Hematopoietic multipotent progenitor cell treated with erythropoietin and hydrocortisone succinate and interleukin-3 and kit ligand, for 4 days (in vitro differentiated cells): ENCODE measurements around the gene SELENBP1.
A peak's percentile ranks its signal among the peaks of the same experiment; 100 is the strongest.

Experiments used
- DNase-seq: peaks from one replicate; pipeline ENCODE4 v3.0.0-alpha.2; 2015

Gene SELENBP1

DNA sequence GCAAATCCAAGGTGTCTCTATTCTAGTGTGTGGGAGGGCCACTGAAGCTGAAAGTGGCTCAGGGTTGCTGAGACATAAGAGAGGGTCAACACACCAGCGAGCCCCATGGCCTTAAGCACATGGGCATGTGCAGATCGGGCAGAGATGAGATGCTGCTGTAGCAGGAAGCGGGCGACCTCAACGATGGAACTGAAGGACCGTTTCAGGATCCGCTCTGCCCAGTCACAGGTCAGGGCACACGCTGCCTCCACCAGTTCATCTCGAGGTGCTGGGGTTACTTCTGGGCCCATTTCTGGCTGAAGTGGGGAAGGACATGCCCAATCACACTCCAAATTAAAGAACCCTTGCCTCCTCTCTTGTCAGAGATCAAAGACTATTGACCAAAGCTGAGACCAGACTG is 28.9 kb downstream of the SELENBP1 start:
- no peak for DNase-seq

DNA sequence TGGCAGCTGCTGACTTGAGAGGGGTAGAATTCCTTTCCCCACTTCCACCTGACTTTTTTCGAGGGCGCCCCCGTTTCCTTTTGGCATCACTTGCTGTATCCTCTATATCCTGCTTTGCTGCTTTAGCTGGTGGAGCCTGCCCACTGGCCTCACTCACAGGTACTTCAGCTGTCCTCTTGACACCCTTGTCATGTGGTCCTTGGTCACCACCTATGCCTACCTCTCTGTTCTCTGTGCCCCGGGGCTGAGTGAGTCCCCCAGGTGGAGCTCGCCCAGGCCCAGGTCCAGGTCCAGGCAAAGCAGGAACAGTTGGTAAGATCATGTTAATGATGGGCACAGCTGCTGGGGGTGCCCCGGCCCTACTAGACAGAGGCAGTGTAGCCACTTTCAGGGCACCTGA is 29.9 kb downstream of the SELENBP1 start:
- no peak for DNase-seq

DNA sequence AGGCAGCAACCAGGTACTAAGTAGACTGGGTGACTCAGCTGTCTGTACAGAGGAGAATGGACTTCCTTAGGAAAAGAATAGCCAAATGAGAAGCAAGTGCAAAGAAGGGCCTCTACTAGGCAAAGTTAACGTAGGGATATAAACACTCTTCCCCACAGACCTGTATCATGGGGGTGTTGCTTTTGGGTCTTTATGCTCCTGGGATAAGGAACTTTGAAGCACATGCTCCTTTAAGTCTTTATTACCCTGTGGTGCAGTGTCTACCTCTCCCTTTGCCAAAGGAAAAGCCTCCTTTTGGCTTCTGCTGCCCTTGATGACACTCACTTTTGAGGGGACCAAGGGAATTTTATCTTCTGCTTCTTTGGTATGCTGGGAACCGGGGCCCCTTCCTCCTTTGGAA is 30.5 kb downstream of the SELENBP1 start:
- no peak for DNase-seq

DNA sequence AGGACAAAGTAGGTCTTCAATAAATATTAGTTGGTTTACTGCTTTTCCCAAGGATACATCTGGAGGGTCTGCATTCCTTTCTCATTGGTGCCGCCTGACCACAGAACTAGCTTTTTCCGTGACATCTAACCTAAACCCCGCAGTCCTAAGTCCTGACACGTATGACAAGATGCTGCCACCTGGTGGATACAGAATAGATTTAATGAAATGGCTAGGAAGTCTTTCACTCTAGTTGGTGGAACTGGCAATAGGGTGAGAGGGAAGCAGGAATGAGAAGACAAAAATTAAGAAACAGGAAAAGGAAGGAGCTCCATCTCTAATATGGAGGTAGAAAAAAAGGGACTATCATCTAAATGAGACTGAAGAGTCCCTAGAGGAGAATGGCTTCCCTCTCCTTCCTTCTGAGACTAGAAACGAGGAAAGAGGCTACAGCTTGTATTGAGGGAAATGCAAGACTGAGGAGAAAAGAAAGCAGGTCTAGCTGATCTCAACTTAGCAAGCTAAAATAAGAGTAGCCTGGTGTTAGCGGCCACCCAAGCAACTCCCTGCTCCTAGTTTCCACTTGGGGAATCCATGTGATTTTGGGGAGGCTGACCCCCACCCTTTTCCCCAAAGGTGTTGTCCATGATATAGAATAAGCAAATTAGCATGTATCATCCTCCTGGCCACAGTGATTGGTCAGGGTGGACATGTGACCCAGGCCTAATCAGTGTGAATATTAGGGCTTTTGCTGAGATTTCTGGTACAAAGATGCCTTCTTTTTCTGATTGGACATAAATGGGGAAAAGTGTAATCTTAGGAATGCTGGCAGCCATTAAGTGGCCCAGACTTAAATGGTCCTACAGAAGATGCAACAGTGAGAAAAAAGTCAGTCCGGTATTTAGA is 31.4 kb downstream of the SELENBP1 start:
- DNase-seq: peak; percentile 95

DNA sequence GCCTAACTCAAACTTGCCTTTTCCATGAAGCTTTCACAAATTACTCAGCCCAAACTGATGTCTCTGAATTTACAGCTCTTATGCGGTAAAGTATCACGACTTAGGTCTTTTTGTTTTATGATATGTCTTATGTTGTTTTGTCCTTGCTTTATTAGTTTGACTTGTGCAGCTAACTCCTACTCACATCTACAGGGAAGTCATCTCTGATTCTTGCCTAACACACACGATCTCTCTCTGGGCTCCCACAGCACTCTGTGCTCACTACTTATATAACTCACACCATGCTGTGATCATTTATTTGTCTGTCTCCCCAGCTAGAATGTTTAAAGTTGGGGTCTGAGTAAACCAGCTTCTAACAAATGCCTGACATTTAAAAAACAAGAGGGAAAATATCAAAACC is 35.9 kb downstream of the SELENBP1 start:
- DNase-seq: no peak

DNA sequence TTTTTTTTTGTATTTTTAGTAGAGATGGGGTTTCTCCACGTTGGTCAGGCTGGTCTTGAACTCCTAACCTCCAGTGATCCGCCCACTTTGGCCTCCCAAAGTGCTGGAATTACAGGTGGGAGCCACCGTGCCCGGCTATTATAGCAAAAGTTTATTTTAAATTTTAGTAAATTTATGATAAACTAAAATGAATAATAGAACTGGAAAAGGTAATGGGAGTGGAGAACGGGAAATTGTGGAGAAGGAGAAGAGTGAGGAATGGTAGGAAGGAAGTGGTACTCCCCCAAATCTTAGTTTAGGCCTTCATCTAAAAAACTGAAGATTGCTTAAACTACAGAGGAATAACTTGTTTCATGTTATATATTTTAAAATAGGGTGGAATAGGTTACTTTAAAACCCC is 37.7 kb downstream of the SELENBP1 start:
- no peak for DNase-seq

DNA sequence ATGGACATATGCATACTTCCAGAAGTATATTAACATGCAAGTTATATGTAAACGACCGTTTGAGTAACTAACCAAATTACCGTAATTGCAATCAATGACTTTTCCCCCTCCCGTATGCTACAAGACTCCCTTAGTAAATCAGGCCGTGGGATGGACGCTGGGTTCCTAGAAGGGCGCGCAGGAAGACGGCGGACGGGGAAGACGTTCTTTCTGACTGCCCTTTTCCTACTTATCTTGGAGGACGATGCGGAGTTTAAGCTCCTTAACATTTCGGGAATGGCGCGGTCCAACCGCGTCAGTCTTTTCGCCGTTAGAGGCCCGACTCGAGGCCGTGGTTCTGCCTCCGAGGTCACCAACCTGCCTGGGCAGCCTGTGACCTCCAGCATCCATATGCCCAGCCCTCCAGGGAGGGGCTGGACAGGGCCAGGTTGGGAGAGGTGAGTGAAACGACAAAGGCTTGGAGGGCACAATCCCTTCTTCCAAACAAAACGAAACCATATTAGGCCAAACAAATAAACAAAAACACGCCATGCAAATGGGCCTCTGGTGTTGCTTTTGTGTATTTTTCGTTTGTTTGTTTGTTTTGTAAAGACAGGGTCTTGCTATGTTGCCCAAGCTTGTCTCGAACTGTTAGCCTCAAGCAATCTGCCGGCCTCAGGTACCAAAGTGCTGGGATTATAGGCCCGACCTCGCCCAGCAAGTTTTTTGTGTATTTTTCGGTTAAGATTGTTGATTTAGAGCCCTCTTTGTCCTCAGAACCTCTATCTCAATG is 44.4 kb downstream of the SELENBP1 start:
- DNase-seq: no peak

DNA sequence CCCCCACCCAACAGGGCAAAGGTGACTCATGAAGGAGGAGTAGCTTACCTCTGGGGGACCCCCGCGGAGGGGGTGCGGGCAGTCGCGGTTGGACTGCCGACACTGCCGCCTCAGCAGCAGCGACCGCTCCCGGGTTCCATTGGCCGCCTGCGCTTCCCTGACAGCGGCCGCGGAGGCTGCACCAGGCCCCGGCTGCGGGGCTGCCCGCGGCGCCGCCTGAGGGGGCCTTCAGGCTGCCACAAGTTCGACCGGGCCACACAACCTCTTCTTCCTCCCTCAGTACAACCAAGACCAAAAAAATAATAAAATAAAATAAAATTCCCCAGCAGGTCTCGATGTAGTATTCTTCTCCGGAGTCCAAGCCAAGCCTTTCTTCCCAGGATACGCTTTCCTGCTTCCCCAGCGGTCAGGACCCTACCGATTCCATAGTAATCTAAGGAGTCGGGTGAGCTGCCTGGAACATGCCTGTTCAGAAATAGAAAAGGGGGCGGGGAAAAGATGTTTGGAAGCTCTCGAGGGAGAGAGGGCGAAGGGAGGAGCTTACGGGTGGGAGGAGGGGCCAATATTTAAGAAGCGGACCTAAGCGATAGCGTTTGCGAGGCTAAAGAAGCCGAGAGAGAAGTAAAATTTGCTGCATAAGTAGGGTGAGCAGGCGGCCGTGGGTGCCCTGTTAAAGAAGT is 45.1 kb downstream of the SELENBP1 start, which contains the start of gene PI4KB:
Gene PI4KB, minus strand, starts transcription at position 194 of the 680 bp plus-strand sequence. CDS start 10,935 bp downstream, outside the sequence.
- DNase-seq: peak; percentile 100

DNA sequence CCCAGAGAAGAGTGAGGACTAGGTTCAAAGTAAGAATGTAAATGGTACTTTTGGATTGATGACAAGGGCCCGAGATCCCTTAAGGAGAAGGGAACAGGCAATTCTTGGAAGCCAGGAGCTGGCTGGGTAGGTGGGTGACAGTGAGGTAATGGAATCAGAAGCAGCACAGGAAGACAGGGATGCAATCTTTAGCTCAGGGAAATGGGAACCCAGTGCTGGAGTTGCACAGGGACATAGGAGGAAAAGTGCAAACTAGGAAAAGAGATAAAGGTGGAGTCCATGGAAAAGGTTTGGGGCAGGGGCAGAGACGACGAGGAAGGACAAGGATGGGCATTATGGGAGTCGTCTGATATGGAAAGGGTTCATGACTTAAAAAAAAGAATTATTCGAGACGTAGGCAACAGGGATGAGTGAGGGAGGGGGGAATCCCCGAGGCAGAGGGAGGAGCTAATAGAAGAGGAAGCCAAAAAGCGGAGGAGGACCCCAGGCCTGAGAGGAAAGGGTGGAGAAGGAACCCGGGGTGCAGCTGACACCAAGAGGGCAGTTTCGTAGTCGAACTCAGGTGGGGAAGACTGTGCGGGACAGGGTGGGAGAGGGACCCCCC is 45.8 kb downstream of the SELENBP1 start:
- DNase-seq: peak; percentile 86

DNA sequence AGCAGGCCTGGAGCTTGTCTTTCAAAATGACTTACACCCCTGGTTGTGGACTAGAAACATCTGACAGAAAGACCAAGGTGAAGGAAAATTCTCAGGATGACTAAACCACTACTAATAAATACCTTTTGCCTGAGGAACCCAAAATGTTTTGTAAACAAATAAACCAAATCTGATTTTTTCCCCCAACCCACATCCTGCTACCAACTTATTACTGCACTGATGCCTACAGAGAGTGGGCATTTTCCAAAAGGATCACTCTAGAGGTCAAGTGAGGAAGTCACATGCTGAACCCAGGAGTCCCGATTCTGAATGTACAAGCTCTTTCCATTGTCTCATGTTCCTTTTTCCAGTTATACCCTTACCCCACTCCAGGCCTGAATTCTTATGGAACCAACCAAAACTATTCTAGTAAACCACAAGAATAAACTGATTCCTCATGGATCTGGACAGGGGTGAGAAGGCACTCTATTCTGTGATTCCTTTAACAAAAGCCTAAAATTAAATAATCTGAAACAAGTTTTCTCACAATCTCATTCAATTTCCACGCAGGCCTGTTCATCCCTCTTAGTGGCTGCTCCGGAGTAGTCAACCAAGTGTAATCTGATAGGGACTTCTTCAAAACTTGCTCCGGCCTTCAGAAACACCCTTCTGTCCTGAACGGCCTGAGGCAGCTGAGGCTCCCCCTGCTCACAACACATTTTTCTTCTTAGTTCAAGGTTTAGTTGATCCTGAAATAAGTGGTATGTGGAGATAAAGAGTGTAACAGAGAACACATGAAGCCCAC is 46.7 kb downstream of the SELENBP1 start:
- no peak for DNase-seq

DNA sequence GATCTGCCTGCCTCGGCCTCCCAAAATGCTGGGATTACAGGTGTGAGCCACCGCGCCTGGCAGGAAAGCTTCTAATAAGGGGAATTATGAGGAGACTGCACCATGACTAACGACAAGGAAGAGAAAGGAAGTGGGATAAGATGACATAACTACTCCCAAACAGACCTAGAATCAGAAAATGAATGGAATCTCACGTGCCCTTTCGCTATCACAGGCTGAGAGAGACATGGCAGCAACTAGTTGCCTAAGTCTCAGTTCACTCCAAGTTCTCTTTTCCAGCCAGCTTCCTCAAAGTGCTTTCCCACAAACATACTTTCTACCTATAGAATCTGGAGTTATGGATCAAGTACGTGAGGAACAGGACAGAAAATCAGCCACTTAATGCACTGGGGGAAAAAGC is 47.3 kb downstream of the SELENBP1 start:
- DNase-seq: no peak

DNA sequence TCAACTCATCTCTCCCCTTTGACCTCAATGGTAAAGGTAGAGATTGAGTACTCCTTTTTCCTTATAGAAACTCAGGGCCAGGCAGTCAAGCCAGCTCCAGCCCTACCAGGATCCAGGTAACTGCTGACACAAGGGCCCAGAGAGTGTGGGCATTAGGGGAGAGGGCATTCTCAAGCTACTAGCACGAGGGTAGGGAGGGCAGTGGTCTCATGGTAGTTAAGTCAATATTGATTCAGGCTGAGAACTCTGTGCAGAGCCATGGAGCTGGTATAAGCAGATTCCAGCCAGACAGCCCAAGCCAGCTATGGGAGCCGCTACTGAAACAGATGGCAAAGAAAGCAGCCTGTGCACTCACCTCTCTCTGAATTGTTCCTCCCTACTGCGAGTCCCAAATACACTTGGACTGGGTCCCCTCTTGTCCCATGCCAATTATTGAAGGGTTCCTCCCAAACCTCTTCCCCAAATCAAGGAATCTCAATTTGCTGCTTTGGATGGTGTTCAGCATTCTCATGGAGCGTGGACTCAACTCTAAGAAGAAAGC is 48.0 kb downstream of the SELENBP1 start:
- no peak for DNase-seq

DNA sequence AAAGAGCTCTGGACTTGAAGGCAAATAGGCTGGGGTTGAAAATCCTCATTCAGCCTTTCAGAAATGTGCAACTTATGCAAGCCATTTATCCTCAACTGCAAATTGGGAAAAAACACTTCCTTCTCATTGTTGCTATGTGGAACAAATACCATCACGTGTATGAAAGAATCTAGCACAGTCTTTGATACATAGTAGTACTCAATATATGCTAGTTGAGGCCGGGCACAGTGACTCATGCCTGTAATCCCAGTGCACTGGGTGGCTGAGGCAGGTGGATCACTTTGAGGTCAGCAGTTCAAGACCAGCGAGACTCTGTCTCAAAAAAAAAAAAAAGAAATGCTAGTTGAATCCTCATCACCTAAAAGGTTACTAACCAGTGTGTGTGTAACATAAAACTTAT is 53.5 kb downstream of the SELENBP1 start:
- DNase-seq: no peak

DNA sequence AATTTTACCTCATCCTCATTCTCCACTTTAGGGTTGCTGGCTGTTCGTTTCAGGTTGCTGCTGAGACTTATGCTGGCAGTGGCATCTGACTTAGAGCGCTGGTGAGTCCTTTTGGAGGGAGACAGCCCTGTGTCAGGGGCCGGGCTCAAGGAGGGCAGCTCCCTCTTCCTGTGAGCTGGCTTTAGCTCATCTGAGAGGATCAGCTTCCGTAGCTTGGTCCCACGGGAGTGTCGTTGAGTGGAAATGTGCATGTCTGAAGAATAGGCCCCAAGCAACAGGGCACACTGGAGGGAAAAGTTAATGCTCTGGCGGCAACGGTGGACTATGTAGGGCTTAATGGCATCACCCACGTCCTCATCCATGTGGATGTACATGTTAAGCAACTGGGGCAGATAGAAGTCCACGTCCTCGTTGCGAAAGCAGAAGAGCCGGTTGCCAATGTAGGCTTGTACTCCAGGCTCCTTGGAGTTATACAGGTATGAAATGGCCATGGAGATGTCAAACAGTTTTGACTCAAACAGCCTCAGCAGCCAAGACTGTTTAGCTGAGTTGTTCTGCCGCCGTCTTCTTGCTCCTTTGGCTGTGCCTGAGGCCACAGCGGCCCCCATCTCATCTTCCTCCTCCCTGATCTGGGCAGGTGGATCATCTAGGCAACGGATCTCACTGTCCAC is 56.8 kb downstream of the SELENBP1 start:
- no peak for DNase-seq
